ENCODE data around the gene TMEM132C.

DNA sequence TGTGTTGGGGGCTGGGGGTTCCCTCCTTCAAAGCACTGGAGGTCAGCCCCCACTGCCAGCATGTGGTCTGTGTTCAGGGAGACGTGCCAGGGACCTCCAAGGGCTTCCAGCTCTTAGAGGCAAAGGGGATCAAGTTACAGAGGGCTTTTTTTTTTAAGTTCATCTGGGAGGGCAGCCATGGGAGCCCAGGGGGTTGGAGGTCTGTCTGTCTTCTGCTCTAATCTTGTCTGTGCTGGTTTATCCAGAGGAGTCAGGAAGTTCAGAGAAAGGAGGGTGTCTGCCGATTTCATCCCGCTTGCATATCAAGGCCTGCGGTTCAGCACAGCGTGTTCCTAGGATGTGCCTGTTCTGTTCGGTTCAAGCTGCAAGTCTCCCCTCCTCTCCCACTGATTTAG, 72.2 kb downstream of the TMEM132C start:
- TF ChIP-seq ZFP41 (CRISPR knock-in tag; IDR thresholded peaks at IDR 0.05; ENCODE audit: borderline replicate concordance): no peak
- no peak for TF ChIP-seq BRCA1 (CRISPR knock-in tag; IDR thresholded peaks at IDR 0.05)
